KBM-7 (cell line): ENCODE data around the gene UNC79.
A peak's percentile ranks its signal among the peaks of the same experiment; 100 is the strongest.

Experiments used
- DNase-seq: peaks from one replicate; pipeline ENCODE4 v3.0.0-alpha.2; 2015
- in situ Hi-C: fragments of 300-500 bp; cut with MboI; formaldehyde crosslinking; loops from 2 replicates; pipeline ENCODE4 v1.14.3; 2020; ENCODE audit warnings: low sequenced_read_pairs, low pct_unique_long_range_greater_than_20kb, mixed read lengths

UNC79 gene

DNA sequence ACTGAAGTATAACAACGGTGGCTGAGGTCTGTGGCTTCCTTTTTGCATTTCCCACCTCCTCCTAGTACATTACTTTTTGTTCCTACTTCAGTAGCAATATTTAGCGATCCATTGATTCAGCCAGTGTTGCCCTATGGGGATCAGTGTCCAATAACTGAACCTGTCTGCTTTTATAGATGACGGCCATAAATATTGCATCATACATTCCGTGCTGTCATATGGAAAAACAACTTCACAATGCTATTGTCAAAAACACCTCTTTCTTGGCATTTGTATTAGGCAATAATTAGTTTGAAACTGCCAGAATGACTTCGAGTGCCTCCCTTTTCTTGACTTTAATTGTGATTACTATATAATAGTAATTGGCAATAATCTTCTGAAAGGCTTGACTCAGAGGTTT lies 208.1 kb downstream of the UNC79 start:
- DNase-seq = no peak
- in situ Hi-C loops = no loop called here

DNA sequence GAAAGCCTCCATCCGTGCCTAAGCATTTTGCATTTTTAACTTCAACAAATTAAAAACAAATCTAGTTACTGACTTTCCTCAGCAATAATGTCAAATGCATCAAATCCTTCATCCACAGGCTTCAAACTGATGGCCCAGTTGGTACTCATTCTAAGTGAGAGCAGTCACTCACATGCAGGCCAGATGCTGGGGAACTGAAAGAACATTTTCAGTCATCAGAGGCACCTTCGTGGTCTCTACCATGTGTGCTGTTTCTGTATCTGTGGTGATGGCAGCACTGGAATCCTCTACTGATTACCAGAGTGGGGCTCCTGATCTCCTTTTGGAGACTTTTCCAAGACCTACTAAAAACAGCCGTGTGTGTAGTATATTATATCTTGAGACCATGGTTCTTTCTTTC lies 212.4 kb downstream of the UNC79 start:
- in situ Hi-C loops = no loop called here
- no peak for DNase-seq

DNA sequence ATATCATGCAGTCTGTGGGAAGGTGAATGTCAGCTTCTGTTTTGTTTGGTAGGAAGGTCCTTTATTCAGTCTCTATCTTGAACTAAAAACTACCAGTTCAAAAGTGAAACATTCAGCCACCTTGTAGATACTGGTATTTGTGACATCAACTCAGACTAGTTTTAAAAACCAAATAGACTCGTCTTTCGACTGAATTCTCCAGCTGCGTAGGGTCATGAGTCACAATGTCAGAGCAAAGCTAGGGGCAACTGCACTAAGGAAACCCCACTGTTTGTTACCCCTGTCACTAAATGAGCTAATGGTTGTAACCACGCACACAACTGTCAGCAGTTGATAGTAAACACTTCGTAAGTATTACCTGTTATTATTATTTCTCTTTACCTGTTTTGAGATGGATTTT lies 212.9 kb downstream of the UNC79 start:
- no peak for DNase-seq
- in situ Hi-C loops = no loop called here

DNA sequence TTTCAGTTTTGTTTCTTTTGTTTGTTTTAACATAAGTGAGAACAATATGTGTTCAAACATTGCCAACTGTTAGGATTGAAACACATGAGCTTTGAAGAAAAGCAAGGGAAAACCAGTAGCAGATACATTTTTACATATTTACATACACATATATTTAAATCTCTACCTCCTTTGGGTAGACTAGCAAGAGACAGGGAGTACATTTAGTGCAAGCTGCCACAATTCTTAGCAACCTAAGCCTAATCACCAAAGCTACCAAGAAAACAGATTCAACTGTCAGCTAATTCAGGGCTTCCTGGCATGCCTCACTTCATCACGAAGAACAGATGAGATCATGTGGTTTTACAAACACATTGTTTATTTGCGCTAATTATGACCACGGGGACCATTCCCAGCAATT lies 214.5 kb downstream of the UNC79 start:
- DNase-seq = no peak
- in situ Hi-C loops = no loop called here

DNA sequence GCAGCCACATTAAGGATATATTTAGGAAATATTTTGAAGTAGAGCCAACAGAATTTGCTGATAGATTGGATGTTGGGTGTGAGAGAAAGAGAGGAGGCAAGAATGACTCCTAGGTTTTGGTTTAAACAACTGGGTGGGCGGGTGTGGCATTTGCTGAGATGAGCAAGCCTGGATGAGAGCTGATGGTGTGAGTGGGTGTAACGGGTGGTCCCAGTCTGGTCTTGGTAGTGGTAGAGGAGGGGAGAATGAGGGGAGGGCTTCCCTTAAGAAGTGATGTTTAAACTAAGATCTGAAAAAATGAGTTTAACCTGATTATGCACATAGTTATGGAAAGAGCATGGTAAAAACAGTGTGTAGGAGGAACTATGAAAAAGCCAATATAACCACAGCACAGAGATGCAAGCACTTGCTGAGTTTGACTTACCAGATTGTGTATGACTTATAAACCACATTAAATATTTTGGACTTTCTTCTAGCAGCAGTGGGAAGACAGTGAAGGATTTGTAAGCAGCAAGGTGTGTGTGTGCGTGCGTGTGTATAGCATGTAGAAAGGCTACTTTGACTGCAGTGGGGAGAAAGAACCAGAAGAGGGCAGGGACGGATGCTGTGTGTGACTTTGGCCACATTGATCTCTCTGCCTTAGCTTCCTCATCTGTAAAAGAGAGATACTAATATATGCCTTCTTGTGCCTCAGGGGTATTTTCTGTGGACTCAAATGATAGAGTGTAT lies 217.9 kb downstream of the UNC79 start:
- DNase-seq = peak; percentile 56

DNA sequence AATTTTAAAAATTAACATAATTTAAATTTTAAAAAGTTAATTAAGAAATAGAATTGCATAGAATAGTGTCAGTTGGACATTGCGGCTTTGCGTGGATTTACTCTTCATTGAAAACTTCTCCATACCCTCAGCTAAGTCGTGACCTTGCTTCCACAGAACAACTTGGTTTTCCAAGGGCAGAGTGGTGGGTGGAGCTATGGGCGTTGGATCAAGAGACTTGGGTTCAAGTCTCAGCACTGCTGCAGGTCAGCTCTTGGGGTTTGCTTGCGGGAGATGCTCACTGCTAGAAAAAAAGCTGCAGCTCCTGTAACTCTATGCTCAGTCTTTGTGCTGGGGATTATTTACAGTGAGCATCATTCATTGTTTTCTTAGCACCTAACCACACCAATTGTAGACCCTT lies 223.9 kb downstream of the UNC79 start:
- in situ Hi-C loops = no loop called here
- no peak for DNase-seq

More for the DNA sequence above, 217.9 kb downstream of the UNC79 start:
- in situ Hi-C loops = no loop called here

DNA sequence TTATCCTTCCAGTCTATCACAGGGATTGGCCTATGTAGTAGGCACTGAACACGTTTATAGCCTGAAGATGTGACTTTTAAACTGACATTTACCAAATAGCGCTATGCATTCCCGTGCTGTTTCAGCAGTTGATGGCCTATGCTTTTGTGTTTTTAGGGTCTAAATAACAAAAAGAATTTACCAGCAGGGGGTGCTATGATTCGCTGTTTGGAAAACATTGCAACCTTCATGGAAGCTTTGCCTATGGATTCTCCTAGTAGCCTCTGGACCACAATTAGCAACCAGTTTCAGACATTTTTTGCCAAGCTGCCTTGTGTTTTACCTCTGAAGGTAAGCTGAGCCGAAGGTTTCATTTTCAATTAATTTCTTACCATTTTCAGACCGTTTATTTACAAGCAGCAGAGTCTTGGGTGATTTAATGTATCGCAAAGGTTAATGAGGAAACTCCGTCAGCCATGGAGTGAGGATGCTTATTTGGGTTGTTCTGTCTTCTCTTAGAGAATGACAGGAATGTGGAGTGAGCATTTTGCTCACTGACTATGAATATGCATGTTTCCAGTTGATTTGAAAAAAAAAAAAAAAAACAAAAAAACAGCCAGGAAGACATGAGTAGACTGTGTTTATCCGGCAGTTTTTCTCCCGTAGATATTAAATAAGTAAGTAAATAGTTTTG lies 224.5 kb downstream of the UNC79 start:
- in situ Hi-C loops = no loop called here
- peak; percentile 68 for DNase-seq

DNA sequence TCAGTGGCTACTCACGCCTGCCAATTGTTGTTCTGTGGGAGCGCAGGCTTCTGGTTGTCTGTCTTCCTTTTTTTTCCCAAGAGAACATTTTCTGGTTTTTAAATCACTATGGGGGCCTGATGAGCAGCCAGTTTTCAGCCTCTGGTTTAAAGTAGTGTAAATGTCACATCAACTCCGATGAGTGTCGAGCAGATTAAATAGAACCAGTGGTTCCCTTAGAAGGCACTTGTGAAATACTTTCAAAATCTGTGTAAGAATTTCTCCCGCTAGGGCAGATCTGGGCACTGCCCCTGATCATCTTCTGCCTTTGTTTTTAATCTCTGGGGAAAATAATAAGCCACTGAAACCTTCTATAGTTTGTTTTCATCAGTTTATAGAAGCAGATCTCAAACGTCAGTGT lies 227.1 kb downstream of the UNC79 start:
- in situ Hi-C loops = no loop called here
- DNase-seq = no peak

DNA sequence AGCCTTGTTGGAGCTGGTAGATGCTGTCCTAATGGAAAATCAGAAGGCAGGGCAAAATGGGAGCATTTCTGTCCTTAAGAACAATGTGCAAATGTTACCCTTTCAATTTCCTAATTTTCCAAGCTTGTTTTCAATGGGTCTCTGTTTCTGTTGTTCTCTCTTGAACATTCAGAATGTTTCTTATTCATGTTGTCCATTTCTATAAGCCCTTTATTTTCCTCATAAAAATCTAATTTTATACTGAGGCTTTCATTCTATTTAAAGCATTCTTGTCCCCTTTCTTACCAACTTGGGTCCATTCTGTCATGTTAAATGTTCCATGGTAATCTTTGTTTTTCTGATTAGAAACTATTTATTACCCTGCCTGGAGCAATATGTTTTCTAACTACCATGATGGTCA lies 232.6 kb downstream of the UNC79 start:
- in situ Hi-C loops = no loop called here
- DNase-seq = no peak

DNA sequence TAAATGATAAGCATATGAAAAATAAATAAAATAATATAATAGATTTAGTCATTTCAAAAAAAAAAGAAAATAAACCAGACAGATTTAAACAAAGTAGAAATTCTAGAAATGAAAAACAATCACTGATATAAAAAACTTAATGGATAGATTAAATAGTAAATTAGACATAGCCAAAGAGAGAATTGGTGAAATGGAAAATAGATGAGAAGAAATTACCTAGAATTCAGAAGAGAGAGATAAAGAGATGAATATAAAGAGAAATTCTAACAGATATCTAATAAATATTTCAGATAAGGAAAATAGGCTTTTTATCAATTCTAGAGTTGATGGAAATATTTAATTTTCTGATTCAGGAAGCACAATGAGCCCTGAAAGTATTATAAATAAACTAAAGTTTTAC lies 234.4 kb downstream of the UNC79 start:
- in situ Hi-C loops = no loop called here
- DNase-seq = no peak

DNA sequence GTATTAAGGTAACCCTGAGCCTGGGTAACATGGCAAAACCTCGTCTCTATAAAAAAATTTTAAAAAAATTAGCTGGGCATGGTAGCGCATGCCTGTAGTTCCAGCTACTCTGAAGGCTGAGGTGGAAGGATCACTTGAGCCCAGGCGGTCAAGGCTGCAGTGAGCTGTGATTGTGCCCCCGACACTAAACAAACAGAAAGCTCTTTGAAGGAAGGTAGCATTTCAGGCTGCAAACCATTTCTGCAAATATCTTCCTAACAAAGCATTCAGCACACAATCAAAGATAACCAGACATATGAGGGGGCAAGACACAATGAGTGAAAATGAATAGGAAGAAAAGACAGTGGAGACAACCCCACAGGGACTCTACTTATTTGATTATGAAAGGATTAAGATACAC lies 238.9 kb downstream of the UNC79 start:
- no peak for DNase-seq
- in situ Hi-C loops = no loop called here

DNA sequence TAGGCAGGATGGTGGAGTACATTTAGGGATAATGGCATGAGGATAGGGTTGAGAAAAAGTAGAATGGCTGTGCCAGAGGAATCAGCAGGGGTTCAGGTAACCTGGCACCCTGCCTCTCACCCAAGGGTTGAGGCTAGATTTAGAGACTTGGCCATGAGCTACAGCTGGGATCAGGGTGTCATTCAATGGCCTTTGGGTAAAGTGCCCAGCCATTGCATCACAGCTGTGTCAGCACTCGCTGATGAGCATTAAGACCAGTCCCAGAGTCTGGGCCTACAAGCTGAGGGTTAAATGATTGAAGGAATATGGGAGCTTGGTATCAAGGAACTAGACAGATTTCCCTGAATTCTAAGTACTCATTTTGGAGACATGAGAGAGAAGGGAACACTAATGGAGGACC lies 243.6 kb downstream of the UNC79 start:
- in situ Hi-C loops = no loop called here
- no peak for DNase-seq

DNA sequence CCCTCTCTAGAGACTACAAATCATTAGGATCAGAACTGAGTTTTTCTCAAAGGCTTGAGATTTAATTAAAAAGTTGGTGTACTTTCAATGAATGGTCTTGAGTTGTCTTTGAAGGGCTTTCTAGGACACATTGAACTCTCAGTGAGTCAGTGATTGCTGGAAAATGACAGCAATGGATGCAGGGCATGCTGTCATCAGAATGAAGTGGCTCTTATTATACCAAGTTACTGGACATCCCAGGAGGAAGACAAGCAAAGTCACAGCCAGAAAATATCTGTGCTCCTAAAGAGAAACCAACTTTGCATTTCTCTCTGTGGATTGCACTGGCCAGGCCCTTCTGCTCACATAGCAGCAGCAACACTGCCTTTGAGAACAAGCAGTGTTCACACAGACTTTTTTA lies 244.9 kb downstream of the UNC79 start:
- no peak for DNase-seq

DNA sequence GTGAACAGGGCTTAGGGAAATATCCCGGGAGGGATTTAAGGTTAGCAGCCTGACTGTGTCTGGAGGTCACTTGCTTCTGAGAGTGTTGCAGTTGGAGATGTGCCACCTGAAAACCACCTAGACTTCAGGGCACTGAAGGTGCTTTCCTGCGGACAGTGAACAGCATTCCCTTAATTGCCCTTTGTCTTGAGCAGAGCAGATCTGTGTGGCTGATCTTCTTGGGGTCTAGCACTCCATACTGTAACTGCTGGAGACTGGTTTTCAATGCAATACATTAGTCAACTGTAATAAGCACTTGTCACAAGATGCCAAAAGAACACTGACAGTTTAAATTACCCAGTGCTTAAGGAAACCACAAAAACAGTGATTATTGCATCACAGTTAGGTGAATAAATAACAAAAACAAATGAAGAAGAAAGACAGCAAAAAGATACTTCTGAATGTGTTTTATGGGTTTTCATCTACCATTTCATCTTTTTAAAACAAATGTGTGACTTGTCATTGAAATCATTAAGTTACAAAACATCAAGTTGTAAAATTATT lies 245.7 kb downstream of the UNC79 start:
- peak; percentile 2 for DNase-seq
- in situ Hi-C loops = no loop called here

More for the DNA sequence above, 244.9 kb downstream of the UNC79 start:
- in situ Hi-C loops = no loop called here

DNA sequence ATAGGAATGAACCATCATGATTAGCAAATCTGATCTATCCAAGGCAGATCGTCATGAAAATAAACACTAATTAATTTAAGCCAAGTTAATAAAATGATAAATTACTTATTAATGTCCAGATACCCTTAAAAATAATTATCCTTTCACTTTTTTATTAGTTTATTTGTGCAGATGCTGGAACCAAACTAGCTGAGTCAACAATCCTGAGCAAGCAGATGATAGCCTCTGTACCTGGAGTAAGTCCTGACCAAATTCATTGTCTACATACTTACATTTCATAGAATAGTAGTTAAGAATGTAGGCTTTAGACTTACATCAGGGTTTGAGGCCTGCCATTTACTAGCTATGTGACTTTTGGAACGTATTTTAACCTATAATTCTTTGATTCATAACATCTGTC lies 251.7 kb downstream of the UNC79 start:
- DNase-seq = no peak
- in situ Hi-C loops = no loop called here

DNA sequence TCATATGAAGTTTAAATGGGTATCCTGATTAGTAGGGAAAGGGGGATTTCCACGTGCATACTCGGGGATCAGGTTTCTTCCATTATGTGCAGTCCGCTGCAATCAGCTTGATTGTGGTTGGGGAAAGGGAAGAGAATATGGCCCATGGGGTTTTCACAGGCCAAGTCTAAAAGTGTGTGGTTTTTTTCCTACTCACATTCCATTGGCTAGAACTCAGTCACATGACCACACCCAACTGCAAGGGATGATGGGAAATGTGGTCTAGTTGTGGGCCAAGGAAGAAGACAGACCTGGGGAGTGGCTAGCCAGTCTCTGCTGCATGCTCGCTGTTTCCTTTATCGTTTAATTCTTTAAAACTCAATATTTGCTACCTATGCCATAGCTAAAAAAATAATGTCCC lies 252.5 kb downstream of the UNC79 start:
- in situ Hi-C loops = no loop called here
- DNase-seq = peak; percentile 61

DNA sequence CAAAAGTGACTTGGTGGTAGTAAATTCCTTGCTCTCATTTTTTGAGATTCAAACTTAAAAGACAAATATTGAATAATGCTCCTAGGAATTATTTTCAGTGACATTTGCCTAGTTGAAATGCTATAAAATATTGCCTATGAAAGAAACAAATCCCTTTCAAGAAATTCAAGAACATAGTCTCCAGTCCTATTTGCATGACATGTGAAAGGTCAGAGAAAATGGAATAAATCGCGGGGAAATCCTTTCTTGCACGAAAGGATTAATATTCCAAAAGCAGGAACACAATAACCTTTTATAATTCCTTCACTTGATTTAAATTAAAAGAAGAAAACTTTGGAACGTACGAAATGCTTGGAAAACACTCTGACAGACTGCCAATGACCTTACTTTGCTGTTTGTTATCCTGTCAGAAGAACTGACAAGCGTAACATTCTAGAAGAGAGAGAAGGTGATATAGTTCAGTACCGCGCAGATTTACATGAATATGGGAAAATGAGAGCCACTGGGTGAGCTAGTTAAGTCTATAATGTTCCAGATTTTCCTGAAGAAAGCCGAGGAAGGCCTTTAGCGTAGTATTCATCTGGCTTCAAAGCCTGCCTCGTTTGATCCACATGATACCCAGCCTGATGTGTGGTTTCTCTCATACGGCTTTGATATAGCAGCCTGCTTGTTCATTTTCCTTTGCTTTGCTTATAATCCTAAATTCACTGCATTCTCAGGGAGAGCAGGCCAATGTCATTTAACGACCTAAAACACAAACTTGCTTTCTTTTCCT lies 254.6 kb downstream of the UNC79 start:
- in situ Hi-C loops = no loop called here
- DNase-seq = no peak

DNA sequence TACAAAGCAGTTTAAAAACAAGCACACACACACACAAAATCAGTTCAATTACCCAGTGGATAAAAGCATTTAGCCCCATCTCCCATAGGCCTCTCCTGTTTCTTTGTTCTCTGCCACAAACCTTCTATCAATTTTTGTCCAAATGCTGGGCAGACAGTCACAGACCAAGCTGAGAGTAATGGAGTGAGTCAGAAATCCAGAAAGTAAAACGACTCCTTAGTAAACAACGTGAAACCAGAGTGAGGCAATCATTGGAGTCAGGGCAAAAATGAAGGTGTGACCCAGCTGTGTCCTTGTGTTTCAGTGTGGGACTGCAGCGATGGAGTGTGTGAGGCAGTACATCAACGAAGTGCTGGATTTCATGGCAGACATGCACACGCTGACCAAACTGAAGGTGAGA lies 255.5 kb downstream of the UNC79 start:
- in situ Hi-C loops = no loop called here
- no peak for DNase-seq

DNA sequence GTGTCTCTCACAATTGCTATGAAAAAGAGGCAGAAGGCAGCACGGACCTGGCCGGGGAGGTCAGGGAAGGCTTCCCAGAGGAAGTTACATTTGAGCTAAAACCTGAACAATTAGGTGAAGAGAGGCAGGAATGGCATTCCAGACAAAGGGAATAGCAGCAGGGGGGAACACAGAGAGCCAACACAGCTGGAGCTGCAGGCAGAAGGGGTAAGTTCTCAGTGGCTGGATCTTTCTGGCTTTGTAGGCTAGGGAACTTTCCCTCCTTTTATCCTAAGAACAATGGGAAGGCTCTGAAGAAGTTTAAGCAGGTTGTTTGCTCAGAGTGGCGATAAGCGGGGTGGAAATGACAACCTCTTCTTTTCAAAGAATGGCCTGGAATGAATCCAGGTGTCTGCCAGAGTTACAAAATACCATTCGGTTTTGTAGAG lies 257.5 kb downstream of the UNC79 start:
- in situ Hi-C loops = no loop called here
- no peak for DNase-seq

DNA sequence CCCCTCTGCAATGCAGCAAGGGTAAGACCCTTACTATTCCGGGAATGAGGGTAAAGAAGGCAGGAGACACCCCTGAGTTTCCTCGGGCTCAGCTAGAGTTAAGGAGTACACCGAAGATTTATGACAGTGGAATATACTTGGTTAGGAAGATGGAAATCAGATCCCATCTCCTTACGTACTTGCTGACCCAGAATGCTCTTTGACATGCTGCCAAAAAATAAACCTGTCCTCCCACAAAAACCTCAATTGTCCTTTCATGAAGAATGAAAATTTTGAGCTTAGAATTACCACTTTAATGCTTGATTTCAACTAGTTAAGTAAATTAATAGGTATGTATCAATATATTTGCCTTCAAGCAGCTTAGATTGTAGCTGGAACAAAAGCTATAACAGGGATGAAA lies 258.1 kb downstream of the UNC79 start:
- in situ Hi-C loops = no loop called here
- DNase-seq = no peak
